HG02759 (cell line): ENCODE data around the gene FBXO5.
"Not testable (repeated sequence)": the region's sequence is repeated elsewhere in the genome, so short reads cannot be mapped to it uniquely, and the experiment has no call there.

Source experiments
- ATAC-seq: cut with Tn5 transposase; IDR thresholded peaks from one replicate; pipeline ENCODE4 v1.9.1; 2021; ENCODE audit warnings: mild to moderate bottlenecking, moderate library complexity; ENCODE audit not compliant: unreplicated experiment

FBXO5 gene, protein sequence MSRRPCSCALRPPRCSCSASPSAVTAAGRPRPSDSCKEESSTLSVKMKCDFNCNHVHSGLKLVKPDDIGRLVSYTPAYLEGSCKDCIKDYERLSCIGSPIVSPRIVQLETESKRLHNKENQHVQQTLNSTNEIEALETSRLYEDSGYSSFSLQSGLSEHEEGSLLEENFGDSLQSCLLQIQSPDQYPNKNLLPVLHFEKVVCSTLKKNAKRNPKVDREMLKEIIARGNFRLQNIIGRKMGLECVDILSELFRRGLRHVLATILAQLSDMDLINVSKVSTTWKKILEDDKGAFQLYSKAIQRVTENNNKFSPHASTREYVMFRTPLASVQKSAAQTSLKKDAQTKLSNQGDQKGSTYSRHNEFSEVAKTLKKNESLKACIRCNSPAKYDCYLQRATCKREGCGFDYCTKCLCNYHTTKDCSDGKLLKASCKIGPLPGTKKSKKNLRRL

DNA sequence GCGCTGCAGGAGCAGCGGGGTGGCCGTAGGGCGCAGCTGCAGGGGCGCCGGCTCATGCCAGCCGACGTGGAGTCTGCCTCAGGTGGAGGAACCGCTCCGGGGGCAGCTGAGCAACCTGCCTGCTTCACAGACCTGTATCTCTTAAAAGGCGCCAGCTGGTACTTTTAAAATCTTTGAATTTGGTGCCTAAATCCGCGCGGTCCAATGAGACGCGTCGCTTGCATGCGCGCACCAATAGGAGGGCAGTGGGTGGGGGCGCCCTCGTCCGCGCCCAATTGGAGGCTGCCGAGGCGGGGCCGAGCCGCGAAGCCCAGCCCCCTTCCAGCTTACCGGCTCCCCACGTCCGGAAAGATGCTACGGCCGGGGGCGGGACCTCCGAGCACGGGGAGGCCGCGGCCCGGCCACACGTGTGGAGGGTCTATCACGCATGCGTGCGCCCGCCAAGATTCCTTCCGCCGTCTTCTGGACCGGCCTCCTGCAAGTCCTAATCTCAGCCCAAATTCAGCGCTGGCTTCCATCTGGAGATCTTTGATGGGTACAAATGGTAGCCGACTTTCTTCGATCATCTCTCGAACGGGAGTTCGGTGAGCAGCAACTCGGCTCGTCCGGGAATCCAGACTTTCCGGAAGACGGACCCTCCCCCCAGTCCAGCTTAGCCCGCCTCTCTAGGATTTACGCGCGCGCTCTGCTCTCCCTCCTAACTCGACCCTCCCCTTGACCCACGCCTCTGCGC is at the start of gene FBXO5:
FBXO5 (minus strand) TSS at position 138 of the 733 bp plus-strand sequence; CDS start at position 56, 82 bp downstream.
- peak; percentile 83 for ATAC-seq

DNA sequence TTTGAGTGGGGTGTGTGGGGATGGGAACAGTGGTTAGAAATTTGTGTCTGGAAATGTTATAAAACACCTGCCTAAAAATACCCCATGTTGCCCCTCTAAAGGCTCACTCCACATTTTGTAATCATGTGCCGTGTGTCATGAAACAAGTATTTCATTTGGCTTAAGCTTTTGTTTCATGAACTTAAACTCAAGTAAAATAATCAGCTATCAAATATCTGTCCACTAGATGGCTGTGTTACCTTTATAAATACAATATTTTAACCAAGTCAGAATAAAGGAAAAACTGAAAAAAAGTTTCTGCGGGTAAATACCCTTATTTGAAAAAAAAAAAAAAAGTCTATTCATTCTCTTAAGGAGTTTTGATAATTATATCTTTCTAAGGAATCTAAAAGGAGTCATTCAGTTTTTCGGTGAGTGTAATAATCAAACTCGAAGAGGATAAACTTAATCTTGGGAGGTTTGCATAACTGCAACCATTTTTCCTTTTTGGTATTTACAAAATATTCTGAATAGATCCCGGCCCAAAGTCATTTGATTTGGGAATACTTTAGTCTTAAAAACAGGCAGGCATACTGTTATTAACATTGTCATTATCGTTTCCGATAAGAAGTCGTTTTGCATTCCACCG is 49.5 kb upstream of the FBXO5 start:
- ATAC-seq = no peak

DNA sequence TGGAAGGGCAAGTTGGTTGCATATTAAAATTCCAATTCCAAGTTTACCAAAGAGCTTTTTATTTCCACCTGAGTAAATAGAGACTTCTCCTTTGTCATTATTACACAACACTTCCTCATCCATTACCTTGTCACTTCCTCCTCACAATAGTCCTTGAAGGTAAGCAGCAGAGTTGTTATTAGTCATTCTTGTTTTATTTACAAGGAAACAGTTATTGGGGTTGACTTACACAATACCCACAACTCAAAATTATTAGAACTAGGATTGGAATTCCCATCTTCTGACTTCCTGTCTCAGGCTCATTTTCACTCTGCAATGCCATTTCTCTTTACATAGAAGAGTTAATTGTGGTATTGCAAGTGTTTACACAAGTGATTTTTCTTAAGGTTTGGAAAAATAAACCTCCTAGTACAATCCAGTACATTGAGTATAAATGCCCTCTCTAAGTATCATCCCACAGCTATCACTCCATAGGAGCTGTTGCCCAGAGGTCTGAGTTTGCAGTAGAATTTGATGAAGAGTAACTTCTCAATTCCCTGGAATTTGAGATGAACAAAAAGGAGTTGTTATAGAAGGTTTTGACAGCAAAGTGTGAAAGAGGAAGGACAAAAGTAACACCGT is 48.6 kb upstream of the FBXO5 start:
- ATAC-seq = no peak

DNA sequence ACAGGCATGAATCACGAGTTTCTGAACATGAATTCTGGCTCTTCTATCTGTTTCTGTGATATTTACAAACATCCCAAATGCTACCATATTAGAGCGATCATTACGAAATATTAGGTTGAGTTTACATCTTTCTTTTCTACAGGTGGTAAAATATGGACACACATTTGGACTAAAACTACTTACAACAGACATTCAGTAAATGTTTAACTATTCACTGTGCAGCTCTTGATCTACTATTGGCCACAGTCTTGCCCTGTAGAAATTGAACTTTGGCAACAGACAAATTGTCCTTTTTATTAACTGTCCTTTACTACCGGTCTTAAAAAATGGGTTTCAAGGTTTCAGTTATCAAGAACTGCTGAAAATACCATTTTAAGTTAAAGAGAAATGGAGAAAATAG is 46.1 kb upstream of the FBXO5 start:
- ATAC-seq = no peak

DNA sequence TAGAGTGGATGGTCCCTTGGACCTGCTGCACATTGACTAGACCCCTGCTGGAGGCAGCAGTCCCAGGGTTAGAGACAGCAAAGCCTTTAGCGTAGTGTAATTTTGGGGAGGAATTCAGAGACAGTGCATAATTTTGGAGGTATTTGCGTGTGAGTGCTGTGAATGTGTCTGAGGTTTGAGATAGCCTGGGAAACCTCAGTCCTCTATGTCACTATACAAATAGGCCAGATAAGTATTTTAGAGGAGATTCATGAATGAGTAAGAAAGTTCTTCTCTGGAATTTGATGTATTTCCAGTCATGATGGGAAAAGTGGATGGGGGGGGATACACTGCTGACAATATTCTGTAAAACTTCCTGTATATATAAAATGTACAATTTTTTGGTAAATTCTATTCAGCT is 45.4 kb upstream of the FBXO5 start:
- no peak for ATAC-seq

DNA sequence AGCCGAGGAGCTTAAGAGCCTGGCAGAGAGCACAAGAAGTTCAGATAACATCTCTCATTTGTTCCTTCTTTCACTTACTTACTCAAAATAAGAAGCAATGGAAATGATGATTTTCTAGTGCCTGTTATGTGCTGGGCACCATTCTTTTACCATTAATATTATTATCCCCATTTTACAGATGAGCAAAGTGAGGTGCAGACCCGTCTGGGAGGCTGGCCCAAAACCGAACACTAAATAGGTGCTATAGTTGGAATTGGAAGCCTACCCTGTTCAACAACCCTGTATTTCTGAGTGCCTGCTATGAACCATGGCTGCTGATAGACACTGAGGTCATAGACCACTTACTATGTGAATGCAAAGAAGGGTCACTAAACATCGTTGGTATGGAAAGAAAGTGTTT is 44.6 kb upstream of the FBXO5 start:
- ATAC-seq = no peak

DNA sequence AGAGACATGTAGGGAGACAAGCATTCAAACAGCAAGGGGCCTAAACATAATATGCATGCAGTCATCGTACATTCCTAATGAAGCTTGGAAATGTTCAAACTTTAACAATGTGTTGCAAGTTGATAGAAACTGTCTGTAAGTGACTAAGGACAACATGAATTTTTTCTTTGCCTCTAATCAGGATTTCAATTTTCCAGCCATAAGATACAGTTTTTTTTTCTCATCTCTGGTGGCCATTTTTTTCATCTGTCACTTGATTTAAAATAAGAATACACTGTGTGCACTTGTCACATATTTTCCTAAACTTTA is 41.8 kb upstream of the FBXO5 start:
- no peak for ATAC-seq

DNA sequence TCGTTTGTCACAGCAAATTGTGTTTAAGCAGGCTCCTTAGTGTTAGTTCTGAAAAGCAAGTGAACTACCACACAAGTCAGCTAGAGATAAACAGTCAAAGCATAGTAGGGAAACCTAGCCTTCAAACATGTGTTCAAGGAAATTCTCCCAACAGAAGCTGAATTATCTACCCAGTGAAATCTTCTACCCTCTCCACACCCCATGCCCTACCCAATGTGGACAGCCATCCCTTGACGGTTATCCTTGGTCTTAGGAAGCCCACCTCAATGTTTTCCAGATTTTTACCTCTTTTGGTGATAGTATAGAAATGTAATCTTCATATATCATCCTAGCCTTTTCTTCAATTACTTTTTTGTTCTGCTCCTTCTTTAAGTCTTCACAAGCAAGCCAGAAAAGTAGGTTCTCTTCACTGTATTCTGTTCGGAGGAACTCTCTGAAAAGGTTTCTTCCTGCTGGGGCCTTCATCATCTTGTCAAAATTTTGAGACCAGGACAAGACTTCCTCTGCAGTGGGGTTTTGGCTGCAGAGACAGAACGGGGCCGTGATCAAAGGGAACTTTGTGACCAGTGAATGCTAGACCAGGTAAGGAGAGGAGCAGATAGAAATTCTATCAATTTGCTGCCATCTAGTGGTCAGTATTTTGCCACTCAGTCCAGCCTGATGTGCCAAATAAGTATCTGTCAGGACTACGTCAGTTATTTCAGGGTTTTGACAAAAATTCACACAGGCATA is 41.3 kb upstream of the FBXO5 start:
- ATAC-seq = peak; percentile 99

DNA sequence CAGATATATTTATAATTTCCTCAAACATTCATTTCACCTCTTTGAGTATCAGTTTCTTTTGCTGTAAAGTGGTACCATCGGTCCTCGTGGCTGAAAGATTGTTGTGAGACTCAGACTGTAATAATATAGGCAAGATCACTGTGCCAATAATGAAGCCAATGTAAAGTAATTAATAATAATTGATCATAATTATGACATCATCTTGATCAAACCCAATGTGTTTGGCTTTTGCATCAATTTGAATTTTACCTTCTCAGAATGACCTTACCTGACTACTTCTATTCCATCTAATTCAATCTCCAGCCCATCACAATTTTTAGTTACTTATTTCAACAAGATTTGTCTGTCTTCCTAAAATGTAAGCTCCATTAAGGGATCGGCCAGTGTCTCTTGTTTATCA is 35.5 kb upstream of the FBXO5 start:
- no peak for ATAC-seq

DNA sequence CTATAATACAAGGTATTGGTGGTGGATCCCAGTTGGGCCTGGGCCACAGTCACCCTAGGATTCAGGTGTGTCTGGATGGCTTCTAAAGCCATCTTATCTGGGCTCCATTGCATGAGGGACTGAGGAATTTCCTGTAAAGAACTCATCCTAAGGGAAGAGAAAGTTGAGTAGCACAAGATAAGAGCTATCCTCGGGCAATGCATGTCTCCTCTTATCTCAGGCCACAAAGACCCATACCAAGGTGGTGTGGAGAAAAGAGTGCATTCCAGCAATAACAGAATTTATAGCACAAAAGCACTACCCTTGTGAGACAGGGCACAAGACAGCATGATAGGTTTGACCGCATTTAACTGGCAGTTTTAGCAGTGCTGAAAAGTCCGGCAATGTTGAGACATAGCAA is 34.0 kb upstream of the FBXO5 start:
- ATAC-seq = no peak

DNA sequence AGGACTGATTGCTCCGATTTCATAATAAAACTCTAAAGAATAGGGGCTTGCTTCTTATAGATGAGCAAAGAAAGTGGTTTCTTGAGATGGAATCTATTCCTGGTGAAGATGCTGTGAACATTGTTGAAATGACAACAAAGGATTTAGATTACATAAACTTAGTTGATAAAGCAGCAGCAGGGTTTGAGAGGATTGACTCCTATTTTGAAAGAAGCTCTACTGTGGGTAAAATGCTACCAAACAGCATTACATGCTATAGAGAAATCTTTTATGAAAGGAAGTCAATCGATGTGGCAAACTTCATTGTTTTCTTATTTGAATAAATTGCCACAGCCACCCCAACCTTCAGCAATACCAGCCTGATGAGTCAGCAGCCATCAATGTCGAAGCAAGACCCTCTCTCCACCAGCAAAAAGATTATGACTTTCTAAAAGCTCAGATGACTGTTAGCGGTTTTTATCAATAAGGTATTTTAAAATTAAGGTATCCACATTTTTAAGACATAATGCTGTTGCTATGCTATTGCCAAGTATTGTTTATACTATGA is 32.3 kb upstream of the FBXO5 start:
- ATAC-seq = no peak

DNA sequence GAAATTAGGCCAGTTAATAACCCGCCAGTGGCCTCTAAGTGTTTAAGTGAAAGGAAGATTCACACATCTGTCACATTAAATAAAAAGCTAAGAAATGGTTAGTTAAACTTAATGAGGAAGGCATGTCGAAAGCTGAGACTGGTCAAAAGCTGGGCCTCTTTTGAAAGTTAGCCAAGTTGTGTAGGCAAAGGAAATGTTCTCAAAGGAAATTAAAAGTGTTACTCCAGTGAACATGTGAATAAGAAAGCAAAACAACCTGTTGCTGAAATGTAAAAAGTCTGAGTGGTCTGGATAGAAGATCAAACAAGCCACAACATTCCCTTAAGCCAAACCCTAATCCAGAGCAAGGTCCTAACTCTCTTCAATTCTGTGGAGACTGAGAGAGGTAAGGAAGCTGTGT is 30.6 kb upstream of the FBXO5 start:
- no peak for ATAC-seq

DNA sequence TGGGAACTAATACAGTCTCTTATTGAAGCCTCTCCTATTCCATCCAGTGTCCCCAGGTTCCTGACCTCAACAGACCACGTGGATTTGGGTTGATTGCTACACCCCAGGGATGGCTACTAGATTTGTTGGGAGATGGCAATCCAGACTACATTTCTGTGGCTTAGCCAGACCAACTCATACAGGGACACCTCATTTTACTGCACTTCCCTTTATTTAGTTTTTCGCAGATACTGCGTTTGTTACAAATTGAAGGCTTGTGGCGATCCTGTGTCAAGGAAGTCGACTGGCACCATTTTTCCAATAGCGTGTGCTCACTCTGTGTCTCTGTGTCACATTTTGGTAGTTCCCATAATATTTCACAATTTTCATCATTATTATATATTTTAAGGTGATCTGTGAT is 30.0 kb upstream of the FBXO5 start:
- no peak for ATAC-seq

DNA sequence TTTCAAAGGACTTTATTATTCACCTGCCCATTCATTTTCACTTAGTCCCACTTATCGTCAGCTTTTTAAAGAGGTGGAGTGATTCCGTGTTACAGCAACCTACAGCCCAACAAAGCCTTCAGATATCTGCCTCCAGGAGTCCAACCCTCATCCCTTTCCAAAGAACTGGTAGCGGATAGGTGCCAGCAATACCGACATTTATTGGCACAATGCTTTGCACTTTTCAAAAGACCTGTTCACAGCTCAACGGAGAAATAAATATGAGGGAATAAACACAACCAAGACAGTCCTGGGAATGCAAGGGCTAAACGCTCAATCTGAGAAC is 20.5 kb upstream of the FBXO5 start:
- ATAC-seq = peak; percentile 1

DNA sequence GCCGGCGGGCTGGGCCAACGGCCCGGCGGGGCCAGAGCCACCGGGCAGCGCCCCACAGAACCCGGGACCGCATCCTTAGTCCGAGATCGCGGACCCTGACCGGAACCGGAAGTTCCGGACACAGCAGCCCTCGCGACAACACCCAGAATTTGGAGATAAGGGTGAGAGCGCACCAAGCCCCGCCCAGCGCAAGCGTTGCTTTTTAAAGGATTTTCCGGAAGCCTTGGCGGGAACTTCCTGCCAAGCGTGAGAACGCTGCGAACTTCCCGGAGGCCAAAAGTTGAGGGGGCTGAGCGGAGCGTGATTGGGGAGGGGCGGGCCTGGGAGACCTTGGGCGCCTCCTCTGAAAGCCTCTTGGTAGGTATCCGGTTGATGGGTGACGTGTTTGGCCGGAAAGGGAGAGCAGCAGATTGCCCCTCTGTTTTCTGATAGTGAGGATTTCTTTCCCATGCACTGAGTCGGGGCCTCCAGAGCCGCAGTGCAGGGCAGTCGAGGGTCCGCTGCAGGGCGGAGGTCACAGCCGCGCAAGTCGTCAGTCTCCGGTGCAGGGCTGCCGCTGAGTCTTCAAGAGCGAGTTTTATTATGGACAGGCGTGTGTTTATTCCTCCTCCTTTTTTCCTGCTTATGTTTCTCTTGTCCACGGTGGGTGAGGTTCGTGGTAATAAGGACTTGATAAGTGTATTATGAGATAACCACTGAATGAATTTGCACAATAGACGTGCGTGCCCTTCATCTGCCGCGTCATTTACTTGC is 19.9 kb upstream of the FBXO5 start, which contains the start of gene MTRF1L:
MTRF1L (minus strand) TSS at position 97 of the 753 bp plus-strand sequence; CDS start at position 73, 24 bp downstream.
- peak; percentile 95 for ATAC-seq

DNA sequence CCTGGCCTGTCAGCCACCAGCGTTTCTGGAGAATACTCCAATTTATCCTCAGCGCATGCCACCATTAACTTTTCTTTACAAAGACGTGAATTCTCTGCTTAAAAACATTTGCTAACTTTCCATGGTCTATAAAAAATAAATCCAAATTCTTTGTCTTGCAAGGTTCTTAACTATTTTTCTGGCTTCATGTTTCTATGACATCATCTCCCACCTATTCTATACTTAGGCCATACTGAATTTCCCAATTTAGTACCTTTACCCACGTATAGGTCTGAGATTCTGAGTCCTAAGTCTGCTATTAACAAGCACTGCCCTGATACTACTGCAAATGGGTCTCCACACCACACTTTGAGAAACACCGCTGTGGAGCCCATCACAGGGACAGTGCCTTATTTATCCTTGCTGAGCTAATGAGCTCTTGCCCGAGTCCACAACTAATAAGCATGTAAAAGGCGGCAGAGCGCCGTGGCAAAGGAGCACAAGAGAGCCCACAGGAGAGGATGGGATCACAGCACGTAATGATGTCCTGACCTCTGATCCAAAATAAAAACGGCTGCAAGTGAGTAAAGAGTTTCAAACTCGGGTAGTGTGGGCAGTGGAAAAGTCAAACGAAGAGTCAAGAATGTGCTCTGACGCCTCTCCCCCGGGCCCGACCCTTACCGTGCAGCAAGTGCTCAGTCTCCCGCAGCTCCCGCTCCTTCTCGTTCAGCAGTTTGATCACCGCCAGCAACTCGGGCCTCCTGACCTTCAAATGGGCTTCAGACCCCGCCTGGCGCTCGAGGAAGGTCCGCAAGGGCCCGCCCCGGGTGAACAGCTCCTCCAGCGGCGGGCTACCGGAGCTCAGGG is 19.1 kb upstream of the FBXO5 start:
- ATAC-seq = peak; percentile 33

DNA sequence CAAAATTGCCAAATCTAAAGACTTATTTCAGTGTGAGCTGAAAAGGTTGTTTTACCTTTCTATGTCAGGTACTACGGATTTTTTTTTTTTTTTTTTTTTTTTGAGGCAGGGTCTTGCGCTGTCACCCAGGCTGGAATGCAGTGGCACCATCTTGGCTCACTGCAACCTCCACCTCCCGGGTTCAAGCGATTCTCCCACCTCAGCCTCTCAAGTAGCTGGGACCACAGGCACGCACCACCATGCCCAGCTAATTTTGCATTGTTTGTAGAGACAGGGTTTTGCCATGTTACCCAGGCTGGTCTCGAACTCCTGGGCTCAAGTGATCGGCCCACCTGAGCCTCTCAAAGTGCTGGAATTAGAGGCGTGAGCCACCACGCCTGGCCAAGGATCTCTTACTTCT is 17.9 kb upstream of the FBXO5 start:
- not testable (repeated sequence) for ATAC-seq

DNA sequence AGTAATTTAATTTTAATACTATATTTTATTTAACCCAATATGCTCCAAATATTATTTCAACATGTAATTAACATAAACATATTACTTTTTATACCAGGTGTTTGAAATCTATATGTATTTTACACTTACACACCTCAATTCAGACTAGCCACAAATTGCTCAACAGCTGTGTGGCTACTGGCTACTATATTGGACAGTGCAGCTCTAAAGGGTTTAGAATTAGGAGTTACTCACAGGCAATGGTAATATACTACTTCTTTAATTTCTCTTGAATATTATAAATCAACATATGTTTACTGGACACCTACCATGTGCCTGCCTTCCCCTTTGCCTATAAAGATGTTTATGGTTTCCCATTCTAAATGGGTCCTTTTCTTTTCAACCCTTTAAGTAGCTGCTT is 17.4 kb upstream of the FBXO5 start:
- ATAC-seq = no peak

DNA sequence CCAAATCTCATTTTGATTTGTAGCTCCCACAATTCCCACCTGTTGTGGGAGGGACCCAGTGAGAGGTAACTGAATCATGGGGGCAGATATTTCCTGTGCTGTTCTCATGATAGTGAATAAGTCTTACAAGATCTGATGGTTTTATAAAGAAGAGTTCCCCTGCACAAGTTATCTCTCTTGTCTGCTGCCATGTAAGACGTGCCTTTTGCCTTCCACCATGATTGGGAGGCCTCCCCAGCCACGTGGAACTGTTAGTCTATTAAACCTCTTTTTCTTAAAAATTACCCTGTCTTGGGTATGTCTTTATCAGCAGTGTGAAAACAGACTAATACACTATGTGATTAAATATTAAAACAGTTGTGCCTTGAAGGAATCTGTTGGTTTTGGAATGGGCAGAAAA is 16.7 kb upstream of the FBXO5 start:
- ATAC-seq = not testable (repeated sequence)
